ENCODE results near the gene HS3ST3A1.

GRCh38 chr17:13508896-13509295 is 92.8 kb downstream of the HS3ST3A1 start:
- TF ChIP-seq CTCF (IDR thresholded peaks at IDR 0.05; ENCODE audit: poor library complexity): no peak
- TF ChIP-seq EZH2phosphoT487 (IDR thresholded peaks at IDR 0.05; ENCODE audit: low read depth, severe bottlenecking, unreplicated experiment): no peak
- TF ChIP-seq EZH2 (IDR thresholded peaks at IDR 0.05; ENCODE audit: borderline replicate concordance): no peak
